GM12865 (cell line): ENCODE data around the gene FBXW11.
A peak's percentile ranks its signal among the peaks of the same experiment; 100 is the strongest.

Experiments
- DNase-seq: peaks from one replicate; pipeline ENCODE4 v3.0.0; 2010; ENCODE audit warnings: low read depth
- H3K4me3 ChIP-seq: 2 replicates; pipeline ENCODE4 v1.5.1; 2011; ENCODE audit warnings: mild to moderate bottlenecking, low read depth, low read length, control low read depth
- TF ChIP-seq, protein P1 (sequence below): IDR thresholded peaks from 2 replicates; pipeline ENCODE4 v1.5.1; 2011; ENCODE audit warnings: low read length, control low read depth, low read depth, inconsistent platforms; ENCODE audit not compliant: insufficient read depth; ENCODE audit errors: missing control alignments

FBXW11 gene

DNA sequence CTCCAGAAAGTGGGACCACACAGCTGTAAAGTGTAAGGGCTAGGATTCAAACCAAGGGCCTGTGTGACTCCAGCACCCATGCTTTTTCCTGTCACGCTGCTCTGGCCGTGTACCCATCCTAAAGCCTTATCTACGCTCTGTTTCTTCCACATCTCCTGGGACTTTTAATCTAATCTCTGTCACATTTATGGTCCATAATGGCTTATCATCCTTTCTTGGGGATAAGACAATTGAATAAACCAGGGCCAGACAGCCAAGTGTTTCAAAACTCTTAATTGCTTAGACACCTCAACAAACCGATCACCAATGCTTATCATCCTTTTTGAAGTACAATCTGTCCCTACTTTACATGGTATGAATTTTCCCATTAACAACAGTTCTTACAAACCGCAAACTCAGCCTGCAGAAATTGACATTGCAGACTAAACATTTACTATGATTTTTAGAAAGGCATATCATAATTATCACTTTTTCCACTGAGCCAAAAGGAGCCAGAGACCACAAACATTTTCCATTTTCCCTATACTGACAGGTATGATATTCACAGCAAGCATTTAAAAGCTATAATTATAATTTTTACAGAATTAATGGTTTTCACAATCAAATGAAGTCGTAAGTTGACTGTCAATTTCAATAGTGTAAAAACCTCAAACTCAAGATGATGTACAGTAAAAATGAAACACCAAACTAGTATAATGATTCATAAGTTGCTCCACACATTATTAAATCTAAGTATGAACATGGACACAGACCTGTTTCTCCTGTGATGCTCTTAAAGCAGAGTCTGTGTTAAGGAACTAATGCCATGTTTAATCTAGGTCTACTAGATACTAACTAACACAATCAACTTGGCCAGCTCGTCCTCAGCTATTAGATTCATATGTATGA lies 99.5 kb downstream of the FBXW11 start:
- H3K4me3 ChIP-seq, result no peak overlapping the region
- TF ChIP-seq, protein P1, sequence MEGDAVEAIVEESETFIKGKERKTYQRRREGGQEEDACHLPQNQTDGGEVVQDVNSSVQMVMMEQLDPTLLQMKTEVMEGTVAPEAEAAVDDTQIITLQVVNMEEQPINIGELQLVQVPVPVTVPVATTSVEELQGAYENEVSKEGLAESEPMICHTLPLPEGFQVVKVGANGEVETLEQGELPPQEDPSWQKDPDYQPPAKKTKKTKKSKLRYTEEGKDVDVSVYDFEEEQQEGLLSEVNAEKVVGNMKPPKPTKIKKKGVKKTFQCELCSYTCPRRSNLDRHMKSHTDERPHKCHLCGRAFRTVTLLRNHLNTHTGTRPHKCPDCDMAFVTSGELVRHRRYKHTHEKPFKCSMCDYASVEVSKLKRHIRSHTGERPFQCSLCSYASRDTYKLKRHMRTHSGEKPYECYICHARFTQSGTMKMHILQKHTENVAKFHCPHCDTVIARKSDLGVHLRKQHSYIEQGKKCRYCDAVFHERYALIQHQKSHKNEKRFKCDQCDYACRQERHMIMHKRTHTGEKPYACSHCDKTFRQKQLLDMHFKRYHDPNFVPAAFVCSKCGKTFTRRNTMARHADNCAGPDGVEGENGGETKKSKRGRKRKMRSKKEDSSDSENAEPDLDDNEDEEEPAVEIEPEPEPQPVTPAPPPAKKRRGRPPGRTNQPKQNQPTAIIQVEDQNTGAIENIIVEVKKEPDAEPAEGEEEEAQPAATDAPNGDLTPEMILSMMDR, result no peak
- peak; percentile 35 for DNase-seq

DNA sequence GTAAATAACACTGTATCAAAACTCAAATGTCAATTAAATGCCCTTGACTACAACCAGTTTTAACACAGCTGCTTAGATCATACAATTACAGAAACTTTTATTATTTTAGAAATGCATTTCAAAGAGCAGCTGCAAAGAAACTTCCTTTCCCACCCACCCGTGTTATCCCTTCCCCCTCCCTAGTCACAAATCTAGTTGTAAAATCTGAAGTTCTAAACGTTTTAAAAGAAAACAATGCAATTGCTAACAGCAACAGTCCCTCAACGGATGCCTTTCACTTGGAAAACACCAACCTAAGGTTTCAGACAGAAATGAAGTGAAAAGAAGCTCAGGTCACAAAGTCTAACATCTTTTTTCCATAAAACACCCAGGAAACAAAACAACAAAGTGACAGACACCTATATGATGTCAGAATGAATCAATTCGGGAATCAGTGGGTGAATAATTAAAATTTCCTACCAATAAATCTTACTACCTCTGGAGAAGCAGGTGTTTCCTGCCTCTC lies 100.3 kb downstream of the FBXW11 start:
- TF ChIP-seq, protein P1, result no peak
- DNase-seq, result no peak
- H3K4me3 ChIP-seq, result no peak overlapping the region

GRCh38 chr5:171904886-171905285 lies 101.6 kb downstream of the FBXW11 start:
- DNase-seq, result no peak
- no peak overlapping the region for H3K4me3 ChIP-seq
- TF ChIP-seq, protein P1, result no peak

- no peak for DNase-seq
- H3K4me3 ChIP-seq, result no peak overlapping the region
- TF ChIP-seq, protein P1, result no peak
Observed at GRCh38 chr5:171901764-171902163, 104.7 kb downstream of the FBXW11 start.

GRCh38 chr5:171899792-171900191 lies 106.6 kb downstream of the FBXW11 start:
- H3K4me3 ChIP-seq, result no peak overlapping the region
- no peak for DNase-seq
- TF ChIP-seq, protein P1, result no peak

DNA sequence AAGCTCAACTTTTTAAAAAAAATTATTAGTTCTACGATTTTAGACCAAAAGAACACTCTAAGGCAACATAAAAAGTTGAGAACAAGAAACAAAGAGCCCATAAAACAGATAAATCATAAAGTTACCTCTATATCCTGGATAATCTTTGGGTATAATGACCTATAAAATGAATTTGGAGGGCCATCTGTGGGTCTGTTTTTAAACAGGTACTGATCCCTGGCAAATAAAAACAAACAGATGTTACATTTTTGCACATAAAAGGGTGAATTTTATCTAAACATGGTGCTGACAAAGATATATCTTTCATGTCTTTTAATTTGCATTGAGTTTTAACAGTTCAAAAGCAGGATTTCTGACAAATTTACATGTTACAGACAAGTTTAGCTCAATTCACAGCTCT lies 107.6 kb downstream of the FBXW11 start:
- no peak for DNase-seq
- TF ChIP-seq, protein P1, result no peak
- no peak overlapping the region for H3K4me3 ChIP-seq
